ENCODE data around the gene CZIB. TPM values are rescaled to one million over a fixed set of nuclear protein-coding genes. Genes with fewer than 3 reads are reported as not detected.
A peak's percentile ranks its signal among the peaks of the same experiment; 100 is the strongest.

Gene CZIB
- total and polyA plus RNA-seq, 2 of the 13 experiments (the other 11 are each of a cell fraction or from before 2014, with no cell fraction given), result 49.2 to 67.0 TPM

GRCh38 chr1:53182111-53182593 lies 38.3 kb downstream of the CZIB start (continued):
- TF ChIP-seq AKAP8 (CRISPR knock-in tag; IDR thresholded peaks at IDR 0.05), result no peak
- TF ChIP-seq PATZ1 (CRISPR knock-in tag; IDR thresholded peaks at IDR 0.05), result peak; percentile 62; the same call in 1 of the 2 replicates
- no peak for TF ChIP-seq SOX5 (CRISPR knock-in tag; IDR thresholded peaks at IDR 0.05; ENCODE audit: borderline replicate concordance)
- TF ChIP-seq GATAD2A (CRISPR knock-in tag; IDR thresholded peaks at IDR 0.05), result peak; percentile 81
- TF ChIP-seq, protein P1, sequence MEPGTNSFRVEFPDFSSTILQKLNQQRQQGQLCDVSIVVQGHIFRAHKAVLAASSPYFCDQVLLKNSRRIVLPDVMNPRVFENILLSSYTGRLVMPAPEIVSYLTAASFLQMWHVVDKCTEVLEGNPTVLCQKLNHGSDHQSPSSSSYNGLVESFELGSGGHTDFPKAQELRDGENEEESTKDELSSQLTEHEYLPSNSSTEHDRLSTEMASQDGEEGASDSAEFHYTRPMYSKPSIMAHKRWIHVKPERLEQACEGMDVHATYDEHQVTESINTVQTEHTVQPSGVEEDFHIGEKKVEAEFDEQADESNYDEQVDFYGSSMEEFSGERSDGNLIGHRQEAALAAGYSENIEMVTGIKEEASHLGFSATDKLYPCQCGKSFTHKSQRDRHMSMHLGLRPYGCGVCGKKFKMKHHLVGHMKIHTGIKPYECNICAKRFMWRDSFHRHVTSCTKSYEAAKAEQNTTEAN (CRISPR knock-in tag; conservative IDR thresholded peaks at IDR 0.05), result peak; percentile 50; the same call in 1 of the 2 replicates
- TF ChIP-seq ZNF788 (CRISPR knock-in tag; IDR thresholded peaks at IDR 0.05; ENCODE audit: borderline replicate concordance), result peak; percentile 74; the same call in 1 of the 2 replicates
- no peak for TF ChIP-seq ZNF674 (CRISPR knock-in tag; IDR thresholded peaks at IDR 0.05; ENCODE audit: low read depth)
- 0 out of 2 replicates have a peak, but pooled peaks have one; percentile 39 for TF ChIP-seq PITX1 (CRISPR knock-in tag; IDR thresholded peaks at IDR 0.05)
- TF ChIP-seq, protein P2, sequence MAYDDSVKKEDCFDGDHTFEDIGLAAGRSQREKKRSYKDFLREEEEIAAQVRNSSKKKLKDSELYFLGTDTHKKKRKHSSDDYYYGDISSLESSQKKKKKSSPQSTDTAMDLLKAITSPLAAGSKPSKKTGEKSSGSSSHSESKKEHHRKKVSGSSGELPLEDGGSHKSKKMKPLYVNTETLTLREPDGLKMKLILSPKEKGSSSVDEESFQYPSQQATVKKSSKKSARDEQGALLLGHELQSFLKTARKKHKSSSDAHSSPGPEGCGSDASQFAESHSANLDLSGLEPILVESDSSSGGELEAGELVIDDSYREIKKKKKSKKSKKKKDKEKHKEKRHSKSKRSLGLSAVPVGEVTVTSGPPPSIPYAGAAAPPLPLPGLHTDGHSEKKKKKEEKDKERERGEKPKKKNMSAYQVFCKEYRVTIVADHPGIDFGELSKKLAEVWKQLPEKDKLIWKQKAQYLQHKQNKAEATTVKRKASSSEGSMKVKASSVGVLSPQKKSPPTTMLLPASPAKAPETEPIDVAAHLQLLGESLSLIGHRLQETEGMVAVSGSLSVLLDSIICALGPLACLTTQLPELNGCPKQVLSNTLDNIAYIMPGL (CRISPR knock-in tag; IDR thresholded peaks at IDR 0.05; ENCODE audit: borderline replicate concordance in 1 of 2, low read depth in 1 of 2), result peak; percentile 70 to 80
- peak; percentile 65 for TF ChIP-seq XRCC5 (optimal IDR thresholded peaks at IDR 0.05; ENCODE audit: low read length)
- no peak for TF ChIP-seq MXD4 (CRISPR knock-in tag; IDR thresholded peaks at IDR 0.05)
- TF ChIP-seq, protein P3, sequence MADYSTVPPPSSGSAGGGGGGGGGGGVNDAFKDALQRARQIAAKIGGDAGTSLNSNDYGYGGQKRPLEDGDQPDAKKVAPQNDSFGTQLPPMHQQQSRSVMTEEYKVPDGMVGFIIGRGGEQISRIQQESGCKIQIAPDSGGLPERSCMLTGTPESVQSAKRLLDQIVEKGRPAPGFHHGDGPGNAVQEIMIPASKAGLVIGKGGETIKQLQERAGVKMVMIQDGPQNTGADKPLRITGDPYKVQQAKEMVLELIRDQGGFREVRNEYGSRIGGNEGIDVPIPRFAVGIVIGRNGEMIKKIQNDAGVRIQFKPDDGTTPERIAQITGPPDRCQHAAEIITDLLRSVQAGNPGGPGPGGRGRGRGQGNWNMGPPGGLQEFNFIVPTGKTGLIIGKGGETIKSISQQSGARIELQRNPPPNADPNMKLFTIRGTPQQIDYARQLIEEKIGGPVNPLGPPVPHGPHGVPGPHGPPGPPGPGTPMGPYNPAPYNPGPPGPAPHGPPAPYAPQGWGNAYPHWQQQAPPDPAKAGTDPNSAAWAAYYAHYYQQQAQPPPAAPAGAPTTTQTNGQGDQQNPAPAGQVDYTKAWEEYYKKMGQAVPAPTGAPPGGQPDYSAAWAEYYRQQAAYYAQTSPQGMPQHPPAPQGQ (CRISPR knock-in tag; IDR thresholded peaks at IDR 0.05; ENCODE audit: borderline replicate concordance), result no peak
- TF ChIP-seq HDAC2 (CRISPR knock-in tag; IDR thresholded peaks at IDR 0.05), result peak; percentile 74; the same call in 1 of the 2 replicates
- TF ChIP-seq ZBTB20 (CRISPR knock-in tag; IDR thresholded peaks at IDR 0.05; ENCODE audit: borderline replicate concordance, low read depth), result peak; percentile 49; the same call in 1 of the 2 replicates
- no peak for TF ChIP-seq HNRNPL (IDR thresholded peaks at IDR 0.05; ENCODE audit: low read depth, low read length)
- TF ChIP-seq ZFP41 (CRISPR knock-in tag; IDR thresholded peaks at IDR 0.05; ENCODE audit: borderline replicate concordance), result no peak
- no peak for TF ChIP-seq ZNF225 (CRISPR knock-in tag; IDR thresholded peaks at IDR 0.05)
- TF ChIP-seq FOXM1 (CRISPR knock-in tag; IDR thresholded peaks at IDR 0.05), result no peak
- no peak for TF ChIP-seq ZNF607 (CRISPR knock-in tag; IDR thresholded peaks at IDR 0.05; ENCODE audit: borderline replicate concordance)
- peak; percentile 38; the same call in 1 of the 2 replicates for TF ChIP-seq ESRRA (CRISPR knock-in tag; IDR thresholded peaks at IDR 0.05; ENCODE audit: low read depth)
- 0 out of 2 replicates have a peak, but pooled peaks have one; percentile 38 for TF ChIP-seq ZNF709 (CRISPR knock-in tag; IDR thresholded peaks at IDR 0.05)
- TF ChIP-seq ZNF879 (CRISPR knock-in tag; IDR thresholded peaks at IDR 0.05), result no peak

Measured in HepG2 (cell line).